Ishikawa (cell line): Measurements from ENCODE around the gene SDK1.

Experiments used
- EP300 ChIP-seq: IDR thresholded peaks from 2 replicates; pipeline ENCODE4 v1.6.1; 2012; ENCODE audit warnings: borderline replicate concordance
- FOXM1 ChIP-seq: IDR thresholded peaks from 2 replicates; pipeline ENCODE4 v1.6.1; 2012; ENCODE audit warnings: low read depth, borderline replicate concordance
- MAX ChIP-seq: IDR thresholded peaks from 2 replicates; pipeline ENCODE4 v1.6.1; 2012
- NFIC ChIP-seq: IDR thresholded peaks from 2 replicates; pipeline ENCODE4 v1.6.1; 2012
- RAD21 ChIP-seq: IDR thresholded peaks from 2 replicates; pipeline ENCODE4 v1.6.1; 2012; ENCODE audit warnings: low read depth
- USF1 ChIP-seq: IDR thresholded peaks from 2 replicates; pipeline ENCODE4 v1.6.1; 2012

GRCh38 chr7:3380886-3381685, 80.0 kb downstream of the SDK1 start:
- TF ChIP-seq RAD21 (no peak), MAX (no peak), USF1 (no peak), FOXM1 (no peak), NFIC (no peak), EP300 (no peak)
